ENCODE results near the gene TRAF4. TPM values are rescaled to one million over a fixed set of nuclear protein-coding genes. Genes with fewer than 3 reads are reported as not detected.

The TRAF4 gene
- total and polyA plus RNA-seq, 9 donors = 24.2 to 91.2 (median 62.7) TPM

DNA sequence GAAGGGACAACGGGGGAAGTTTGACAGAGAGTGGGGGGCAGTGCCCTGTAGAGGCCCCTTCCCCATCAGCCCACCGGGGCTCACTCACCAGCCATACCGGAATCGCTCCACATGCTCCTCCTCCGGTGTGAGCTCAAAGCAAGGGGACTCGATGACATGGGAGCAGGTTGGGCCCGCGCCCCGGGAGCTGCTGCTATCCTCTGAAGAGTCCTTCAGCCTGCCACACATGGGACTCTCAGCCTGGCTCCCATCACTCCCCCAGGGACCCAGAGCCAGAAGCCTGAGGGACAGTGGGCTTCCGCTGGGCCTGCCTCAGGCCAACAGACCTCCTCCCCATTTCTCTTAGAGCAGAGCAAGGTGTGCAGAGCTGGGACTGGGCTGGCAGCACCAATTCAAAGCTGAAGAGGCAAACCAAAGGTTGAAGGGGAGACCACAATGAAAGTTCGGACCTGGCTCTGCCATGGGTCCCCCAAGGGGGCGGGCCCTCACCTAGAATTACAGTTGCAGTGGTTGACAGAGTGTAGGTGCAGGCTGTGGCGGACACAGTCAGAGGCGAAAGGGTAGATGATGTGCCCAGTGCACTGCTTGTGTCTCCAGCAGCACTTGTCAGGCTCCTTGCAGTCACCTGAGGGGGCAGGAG lies 39.5 kb upstream of the TRAF4 start:
- H3K4me3 ChIP-seq (ENCODE audit: low read length) = no peak overlapping the region
- H3K4me1 ChIP-seq (ENCODE audit: control insufficient read depth, insufficient read depth, low read length) = no peaks in the 10 kb centered on the region
- no peak for DNase-seq
- H3K36me3 ChIP-seq (ENCODE audit: control insufficient read depth, insufficient read depth, low read length) = peaks cover 66% of the 10 kb centered on the region
- H3K27ac ChIP-seq (ENCODE audit: low read length) = no peak overlapping the region
- 78% methylated on average over 9 of the region's 14 CpGs for WGBS (ENCODE audit: insufficient coverage)
- no peaks in the 10 kb centered on the region for H3K27me3 ChIP-seq (ENCODE audit: control insufficient read depth, insufficient read depth, low read length)
- H3K9me3 ChIP-seq (replicated peaks; ENCODE audit: control insufficient read depth, low read depth, low read length) = no peaks in the 10 kb centered on the region

DNA sequence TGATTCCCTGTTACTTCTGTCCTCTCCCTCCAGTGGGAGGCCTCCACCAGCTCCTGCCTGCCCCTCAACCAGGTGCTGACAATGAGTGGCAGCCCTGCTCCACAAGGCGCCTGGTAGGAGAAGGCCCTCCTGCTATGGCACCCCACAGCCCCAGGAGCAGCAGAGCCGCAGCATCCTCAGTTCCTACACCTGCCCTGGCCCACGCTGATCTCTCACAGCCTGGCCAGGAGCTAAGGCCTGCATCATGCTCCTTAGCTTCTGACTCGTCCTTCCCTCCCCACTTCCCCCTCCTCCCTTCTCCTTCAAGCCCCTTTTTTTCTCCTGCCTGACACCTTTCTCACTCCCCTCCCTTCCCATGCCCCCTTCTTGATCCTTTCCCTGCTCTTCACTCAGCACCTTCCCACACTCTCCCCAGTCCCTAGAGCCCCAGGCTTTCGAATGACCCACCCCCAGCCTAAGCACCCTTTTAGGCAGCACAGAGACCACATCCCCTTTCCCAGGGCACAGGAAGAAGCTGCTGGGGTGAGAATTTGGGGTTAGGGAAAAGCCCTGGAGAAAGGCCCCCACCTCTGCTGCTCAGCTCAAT lies 38.6 kb upstream of the TRAF4 start:
- Histone ChIP-seq H3K27me3 (ENCODE audit: control insufficient read depth, insufficient read depth, low read length) (no peaks in the 10 kb centered on the region), H3K27ac (ENCODE audit: low read length) (no peak overlapping the region), H3K4me3 (ENCODE audit: low read length) (no peak overlapping the region), H3K36me3 (ENCODE audit: control insufficient read depth, insufficient read depth, low read length) (peaks cover 58% of the 10 kb centered on the region), H3K4me1 (ENCODE audit: control insufficient read depth, insufficient read depth, low read length) (peaks cover 5% of the 10 kb centered on the region), H3K9me3 (replicated peaks; ENCODE audit: control insufficient read depth, low read depth, low read length) (no peaks in the 10 kb centered on the region)
- no peak for DNase-seq
- 63% methylated on average over 4 of the region's 5 CpGs for WGBS (ENCODE audit: insufficient coverage)

DNA sequence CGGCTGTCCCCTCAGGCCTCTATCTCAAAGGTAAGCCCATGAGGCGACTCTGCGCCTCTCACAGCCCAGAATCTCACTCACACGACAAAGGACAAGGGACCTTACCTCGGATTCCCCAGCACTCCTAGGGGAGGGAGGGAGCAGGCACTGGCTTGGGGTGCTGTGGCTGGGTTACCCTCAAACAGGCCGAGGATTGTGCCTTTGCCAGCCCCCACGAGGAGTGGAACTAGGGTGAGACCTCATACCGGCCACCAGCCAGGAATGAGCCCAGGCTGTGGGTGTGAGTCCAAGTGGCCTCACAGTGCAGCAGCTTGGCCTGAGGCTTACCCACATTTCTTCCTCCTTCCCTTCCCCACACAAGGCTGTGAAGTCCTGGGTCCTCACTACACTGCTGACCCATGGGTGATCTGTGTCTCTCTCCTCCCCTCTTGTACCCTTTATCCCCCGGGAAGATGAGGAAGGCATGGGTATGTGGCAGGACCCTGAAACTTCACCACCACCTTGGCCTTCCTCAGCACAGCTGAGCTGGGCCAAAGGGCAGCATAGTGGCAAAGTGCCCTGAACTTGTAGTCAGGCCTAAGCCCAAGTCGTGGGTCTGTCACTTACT lies 38.0 kb upstream of the TRAF4 start:
- Histone ChIP-seq H3K27me3 (ENCODE audit: control insufficient read depth, insufficient read depth, low read length) (no peaks in the 10 kb centered on the region), H3K4me1 (ENCODE audit: control insufficient read depth, insufficient read depth, low read length) (peaks cover 10% of the 10 kb centered on the region), H3K4me3 (ENCODE audit: low read length) (no peak overlapping the region), H3K9me3 (replicated peaks; ENCODE audit: control insufficient read depth, low read depth, low read length) (no peaks in the 10 kb centered on the region), H3K27ac (ENCODE audit: low read length) (no peak overlapping the region), H3K36me3 (ENCODE audit: control insufficient read depth, insufficient read depth, low read length) (peaks cover 51% of the 10 kb centered on the region)
- no peak for DNase-seq
- 79% methylated on average over 4 of the region's 10 CpGs for WGBS (ENCODE audit: insufficient coverage)

DNA sequence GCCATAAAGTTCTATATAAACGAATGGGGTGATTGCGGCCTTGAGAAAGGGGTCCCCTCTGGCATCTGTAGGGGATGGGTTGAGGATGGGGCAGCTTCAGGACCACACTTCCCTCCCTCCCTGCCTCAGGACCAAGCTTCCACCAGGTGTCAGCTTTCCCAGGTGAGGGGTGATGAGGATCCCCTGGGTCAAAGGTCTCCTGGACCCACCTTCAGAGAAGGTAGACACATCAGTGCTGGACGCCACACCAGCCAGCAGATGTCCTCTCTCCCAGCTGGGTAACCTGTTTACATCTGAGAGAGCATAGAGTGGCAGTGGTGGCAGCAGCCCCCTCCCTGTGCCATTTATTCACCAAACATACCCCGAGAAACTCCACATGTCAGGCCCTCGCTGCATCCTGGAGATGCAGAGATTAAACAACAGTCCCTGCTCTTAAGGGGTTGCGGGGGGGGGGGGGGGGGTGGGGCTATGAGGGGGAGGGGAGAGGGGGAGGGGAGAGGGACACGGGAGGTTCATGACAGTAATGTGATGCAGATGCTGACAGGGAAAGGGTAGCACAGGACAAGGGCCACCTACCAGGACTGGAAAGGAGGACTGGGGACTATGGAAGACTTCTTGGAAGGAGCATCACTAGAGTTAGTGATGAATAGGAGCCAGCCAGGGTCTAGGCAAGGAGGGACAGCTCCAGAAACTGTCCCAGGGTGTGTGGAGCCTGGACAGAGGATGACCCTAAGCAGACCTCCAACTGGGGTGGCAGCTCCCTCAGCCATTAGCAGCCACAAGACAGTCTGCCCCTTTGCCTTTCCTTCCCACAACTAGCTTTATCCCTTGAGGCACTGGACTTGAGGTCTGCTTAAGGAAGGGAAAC lies 37.1 kb upstream of the TRAF4 start:
- no peaks in the 10 kb centered on the region for H3K27me3 ChIP-seq (ENCODE audit: control insufficient read depth, insufficient read depth, low read length)
- no peak overlapping the region for H3K27ac ChIP-seq (ENCODE audit: low read length)
- no CpG with 5 or more reads among the region's 7 CpGs for WGBS (ENCODE audit: insufficient coverage)
- no peaks in the 10 kb centered on the region for H3K9me3 ChIP-seq (replicated peaks; ENCODE audit: control insufficient read depth, low read depth, low read length)
- DNase-seq = no peak
- H3K4me3 ChIP-seq (ENCODE audit: low read length) = no peak overlapping the region
- peaks cover 14% of the 10 kb centered on the region for H3K4me1 ChIP-seq (ENCODE audit: control insufficient read depth, insufficient read depth, low read length)
- H3K36me3 ChIP-seq (ENCODE audit: control insufficient read depth, insufficient read depth, low read length) = peaks cover 43% of the 10 kb centered on the region

DNA sequence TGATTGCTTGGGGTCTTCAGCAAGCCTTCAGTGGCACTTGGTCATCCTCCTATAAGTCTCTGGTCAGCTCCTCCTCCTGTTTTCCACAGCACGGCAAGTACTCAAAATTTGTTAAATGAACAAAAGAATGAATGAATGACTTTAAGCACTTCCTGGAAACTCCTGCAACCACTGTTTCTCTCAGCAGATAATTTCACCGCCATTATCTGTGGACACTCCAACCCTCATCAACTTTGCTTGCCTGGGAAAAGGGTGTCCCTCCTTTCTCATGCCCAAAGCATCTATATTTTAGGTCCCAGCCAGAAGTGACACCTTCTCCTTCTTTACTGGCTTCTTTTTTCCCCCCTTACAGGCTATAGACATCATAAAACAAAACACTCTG lies 36.5 kb upstream of the TRAF4 start:
- H3K27ac ChIP-seq (ENCODE audit: low read length) = no peak overlapping the region
- 73% methylated on average over 1 of the region's 2 CpGs for WGBS (ENCODE audit: insufficient coverage)
- H3K4me3 ChIP-seq (ENCODE audit: low read length) = no peak overlapping the region

DNA sequence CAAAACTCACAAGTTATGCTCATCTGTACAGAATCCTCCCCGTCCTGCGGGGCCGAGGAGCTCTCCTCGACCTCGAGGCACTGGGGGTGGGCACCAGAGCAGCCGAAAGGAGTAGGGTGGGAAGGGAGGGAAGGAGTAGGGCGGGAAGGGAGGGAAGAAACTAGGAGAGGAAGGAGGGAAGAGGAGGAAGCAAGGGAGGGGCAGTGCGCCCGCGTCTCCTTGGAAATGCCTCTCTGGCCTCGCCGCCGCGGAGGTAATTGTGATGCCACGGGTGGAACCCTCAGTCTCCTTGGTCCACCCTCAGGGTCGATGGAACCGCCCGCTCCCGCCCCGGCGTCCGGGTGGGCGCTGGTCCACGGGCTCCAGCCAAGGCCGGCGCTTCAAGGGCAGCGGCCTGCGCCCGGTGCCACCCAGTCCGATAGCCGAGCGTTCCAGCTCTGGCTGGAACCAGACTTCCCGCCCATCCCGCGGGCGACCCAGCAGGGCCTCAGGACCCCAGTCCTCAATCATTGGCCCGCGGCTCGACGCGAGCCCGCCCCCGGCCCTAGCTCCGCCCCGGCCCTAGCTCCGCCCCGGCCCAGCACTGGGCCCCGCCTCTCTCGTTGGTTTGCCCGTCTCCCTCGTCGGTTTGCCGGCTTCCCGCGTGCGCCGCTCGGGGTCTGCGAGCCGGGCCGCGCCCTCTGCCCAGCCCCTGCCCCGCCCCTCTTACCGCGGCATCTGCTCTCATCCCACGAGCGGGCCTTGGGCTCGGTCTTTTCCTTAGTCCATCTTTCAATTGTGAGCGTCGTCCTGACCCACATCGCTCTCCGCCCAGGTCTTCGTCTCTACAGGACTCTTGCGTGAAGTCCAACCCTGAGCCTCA lies 32.7 kb upstream of the TRAF4 start:
- H3K9me3 ChIP-seq (replicated peaks; ENCODE audit: control insufficient read depth, low read depth, low read length) = no peaks in the 10 kb centered on the region
- DNase-seq = peak; percentile 95
- peak overlapping the region; percentile 97 for H3K27ac ChIP-seq (ENCODE audit: low read length)
- peak overlapping the region; percentile 59 for H3K4me3 ChIP-seq (ENCODE audit: low read length)
- peaks cover 29% of the 10 kb centered on the region for H3K36me3 ChIP-seq (ENCODE audit: control insufficient read depth, insufficient read depth, low read length)
- no peaks in the 10 kb centered on the region for H3K27me3 ChIP-seq (ENCODE audit: control insufficient read depth, insufficient read depth, low read length)
- H3K4me1 ChIP-seq (ENCODE audit: control insufficient read depth, insufficient read depth, low read length) = peaks cover 32% of the 10 kb centered on the region
- under 1% methylated on average over 68 of the region's 74 CpGs for WGBS (ENCODE audit: insufficient coverage)

More for the DNA sequence above, 36.5 kb upstream of the TRAF4 start:
- no peak for DNase-seq
- Histone ChIP-seq H3K4me1 (ENCODE audit: control insufficient read depth, insufficient read depth, low read length) (peaks cover 20% of the 10 kb centered on the region), H3K9me3 (replicated peaks; ENCODE audit: control insufficient read depth, low read depth, low read length) (no peaks in the 10 kb centered on the region), H3K27me3 (ENCODE audit: control insufficient read depth, insufficient read depth, low read length) (no peaks in the 10 kb centered on the region), H3K36me3 (ENCODE audit: control insufficient read depth, insufficient read depth, low read length) (peaks cover 36% of the 10 kb centered on the region)

DNA sequence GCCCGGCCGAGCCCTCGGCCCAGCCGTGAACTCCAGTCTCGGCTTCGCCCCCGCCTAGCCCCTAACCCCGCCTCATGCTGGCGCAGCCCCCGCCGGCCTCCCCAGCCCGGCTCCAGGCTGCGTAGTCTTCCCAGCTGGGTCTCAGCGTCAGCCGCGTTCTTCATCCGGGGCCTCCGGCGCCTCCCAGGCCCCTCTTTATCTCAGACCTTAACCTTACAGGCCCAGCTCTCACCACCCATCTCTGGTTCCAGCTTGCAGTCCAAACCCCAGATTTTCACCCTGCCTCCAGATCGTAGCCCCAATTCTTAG lies 32.1 kb upstream of the TRAF4 start, which contains the start of gene PROCA1:
PROCA1 (minus strand) TSS at position 166 of the 309 bp plus-strand sequence. CDS start 228 bp downstream, outside the sequence.
- no peak for DNase-seq
- Histone ChIP-seq H3K27ac (ENCODE audit: low read length) (peak within 1 kb of the TSS; percentile 97), H3K9me3 (replicated peaks; ENCODE audit: control insufficient read depth, low read depth, low read length) (no peaks in the 10 kb centered on the region), H3K4me1 (ENCODE audit: control insufficient read depth, insufficient read depth, low read length) (peaks cover 36% of the 10 kb centered on the region), H3K36me3 (ENCODE audit: control insufficient read depth, insufficient read depth, low read length) (peaks cover 28% of the 10 kb centered on the region), H3K4me3 (ENCODE audit: low read length) (peak within 1 kb of the TSS; percentile 59), H3K27me3 (ENCODE audit: control insufficient read depth, insufficient read depth, low read length) (no peaks in the 10 kb centered on the region)
- WGBS (ENCODE audit: insufficient coverage) = 1% methylated on average over 20 of the region's 20 CpGs

DNA sequence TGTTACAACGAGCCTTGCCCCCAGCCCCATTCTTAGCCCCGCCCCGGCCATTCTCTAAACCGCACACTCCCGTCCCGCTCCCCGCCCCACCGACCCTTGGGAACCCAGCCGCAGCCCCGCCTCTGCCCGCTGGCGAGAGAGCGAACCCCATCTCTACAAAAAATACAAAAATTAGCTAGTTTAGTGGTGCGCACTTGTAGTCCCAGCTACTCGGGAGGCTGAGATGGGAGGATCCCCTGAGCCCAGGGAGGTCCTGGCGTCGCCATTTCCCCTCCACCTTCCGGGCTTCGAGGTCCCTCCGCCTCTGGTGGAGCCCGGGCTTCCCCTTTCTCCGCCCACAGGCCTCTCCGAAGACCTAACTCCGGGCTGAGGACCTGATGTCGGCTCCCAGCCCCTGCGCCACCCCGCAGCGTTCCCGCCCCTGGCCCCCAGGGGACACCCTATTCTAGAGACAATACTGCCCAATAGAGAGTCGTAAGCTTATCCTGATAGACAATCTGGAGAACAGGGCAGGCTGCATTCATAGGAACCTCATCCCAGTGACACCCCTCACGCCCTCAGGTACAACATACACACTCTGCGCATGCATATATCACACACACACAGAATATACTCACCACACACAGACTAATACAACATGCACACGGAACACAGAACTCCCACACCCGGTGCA lies 31.6 kb upstream of the TRAF4 start:
- H3K36me3 ChIP-seq (ENCODE audit: control insufficient read depth, insufficient read depth, low read length) = peaks cover 28% of the 10 kb centered on the region
- peak overlapping the region; percentile 97 for H3K27ac ChIP-seq (ENCODE audit: low read length)
- no peaks in the 10 kb centered on the region for H3K9me3 ChIP-seq (replicated peaks; ENCODE audit: control insufficient read depth, low read depth, low read length)
- H3K4me1 ChIP-seq (ENCODE audit: control insufficient read depth, insufficient read depth, low read length) = peaks cover 41% of the 10 kb centered on the region
- peak; percentile 69 for DNase-seq
- H3K4me3 ChIP-seq (ENCODE audit: low read length) = peak overlapping the region; percentile 41
- H3K27me3 ChIP-seq (ENCODE audit: control insufficient read depth, insufficient read depth, low read length) = no peaks in the 10 kb centered on the region
- 10% methylated on average over 27 of the region's 34 CpGs for WGBS (ENCODE audit: insufficient coverage)

DNA sequence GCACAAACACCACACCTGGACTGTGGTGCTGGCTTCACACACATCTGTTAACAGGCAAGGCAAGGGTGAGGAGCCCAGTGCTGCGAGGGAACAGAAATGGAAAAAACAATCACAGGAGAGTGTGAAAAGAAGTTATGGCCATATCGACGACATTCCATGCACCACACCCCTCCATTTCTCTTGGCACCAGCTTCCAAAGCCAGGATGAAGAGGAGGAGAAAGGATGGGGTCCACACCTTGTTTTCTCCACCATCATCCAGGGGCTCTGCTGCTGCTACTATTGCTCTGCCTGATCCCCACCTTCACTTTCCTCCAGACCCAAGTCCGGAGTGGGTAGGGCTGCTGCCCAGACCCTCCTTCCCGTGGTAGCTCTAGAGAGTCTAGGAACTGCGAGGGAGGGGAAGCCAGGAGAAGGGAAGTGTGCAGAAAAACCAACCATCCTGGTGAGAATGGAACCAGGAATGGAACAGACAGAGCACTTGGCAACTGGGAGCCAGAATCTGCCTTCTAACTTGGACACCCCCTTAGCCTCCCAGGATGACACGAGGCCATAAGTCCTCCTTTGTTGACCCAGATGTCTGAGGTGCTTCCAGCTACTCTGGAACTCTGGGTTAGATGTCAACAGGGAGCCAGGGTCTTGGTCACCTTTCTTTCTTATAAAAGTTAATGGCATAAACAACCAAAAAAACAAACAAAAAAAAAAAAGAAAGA lies 31.0 kb upstream of the TRAF4 start:
- no peaks in the 10 kb centered on the region for H3K27me3 ChIP-seq (ENCODE audit: control insufficient read depth, insufficient read depth, low read length)
- H3K36me3 ChIP-seq (ENCODE audit: control insufficient read depth, insufficient read depth, low read length) = peaks cover 28% of the 10 kb centered on the region
- no peak for DNase-seq
- H3K4me3 ChIP-seq (ENCODE audit: low read length) = no peak overlapping the region
- WGBS (ENCODE audit: insufficient coverage) = 80% methylated on average over 1 of the region's 7 CpGs
- H3K4me1 ChIP-seq (ENCODE audit: control insufficient read depth, insufficient read depth, low read length) = peaks cover 43% of the 10 kb centered on the region
- H3K9me3 ChIP-seq (replicated peaks; ENCODE audit: control insufficient read depth, low read depth, low read length) = no peaks in the 10 kb centered on the region
- no peak overlapping the region for H3K27ac ChIP-seq (ENCODE audit: low read length)

Data from muscle of leg (tissue), 11 donors.